Smooth muscle cell (in vitro differentiated cells): ENCODE measurements around the gene FRAS1. TPM values are rescaled to one million over a fixed set of nuclear protein-coding genes. Genes with fewer than 3 reads are reported as not detected.

Experiments
- DNase-seq: peaks from one replicate; lab custom pipeline; 2025; ENCODE audit not compliant: unreplicated experiment; lab: John Stamatoyannopoulos, UW
- H2AFZ ChIP-seq: fragments of 200-600 bp; sonication (generic); 2 replicates; pipeline ENCODE4 v1.6.0; 2016; ENCODE audit warnings: antibody characterized with exemption, low read depth, mild to moderate bottlenecking
- H3F3A ChIP-seq: fragments of 200-600 bp; sonication (generic); 2 replicates; pipeline ENCODE4 v1.6.0; 2017; ENCODE audit warnings: antibody characterized with exemption, low read depth
- H3K27ac ChIP-seq: fragments of 200-600 bp; sonication (generic); 2 replicates; pipeline ENCODE4 v1.5.1; 2016; ENCODE audit warnings: low read depth, mild to moderate bottlenecking
- H3K27me3 ChIP-seq: fragments of 200-600 bp; sonication (generic); 2 replicates; pipeline ENCODE4 v1.6.1; 2016; ENCODE audit warnings: low read depth, mild to moderate bottlenecking
- H3K36me3 ChIP-seq: fragments of 200-600 bp; sonication (generic); 2 replicates; pipeline ENCODE4 v1.5.1; 2016; ENCODE audit warnings: low read depth
- H3K4me1 ChIP-seq: fragments of 200-600 bp; sonication (generic); 2 replicates; pipeline ENCODE4 v1.5.1; 2016; ENCODE audit warnings: low read depth
- H3K4me2 ChIP-seq: fragments of 200-600 bp; sonication (generic); 2 replicates; pipeline ENCODE4 v1.6.0; 2016; ENCODE audit warnings: mild to moderate bottlenecking
- H3K4me3 ChIP-seq: fragments of 200-600 bp; sonication (generic); 2 replicates; pipeline ENCODE4 v1.5.1; 2016; ENCODE audit warnings: mild to moderate bottlenecking
- H3K79me2 ChIP-seq: fragments of 200-600 bp; sonication (generic); 2 replicates; pipeline ENCODE4 v1.6.0; 2016; ENCODE audit warnings: low read depth, mild to moderate bottlenecking
- H3K9ac ChIP-seq: fragments of 200-600 bp; sonication (generic); 2 replicates; pipeline ENCODE4 v1.6.0; 2016; ENCODE audit warnings: low read depth
- H3K9me3 ChIP-seq: fragments of 200-600 bp; sonication (generic); replicated peaks from 2 replicates; pipeline ENCODE4 v1.5.1; 2016; ENCODE audit warnings: low read depth
- H4K20me1 ChIP-seq: fragments of 200-600 bp; sonication (generic); 2 replicates; pipeline ENCODE4 v1.6.0; 2016; ENCODE audit warnings: low read depth
- CTCF ChIP-seq: fragments of 200-600 bp; sonication (generic); IDR thresholded peaks from 2 replicates; pipeline ENCODE4 v1.5.1; 2017; ENCODE audit warnings: borderline replicate concordance, mild to moderate bottlenecking, antibody characterized with exemption; ENCODE audit not compliant: insufficient read depth, poor library complexity, severe bottlenecking
- WGBS: methylation state at CpG from one replicate; pipeline ENCODE4 v1.1.7; 2016; ENCODE audit warnings: low lambda C conversion rate; 5-methylcytosine and 5-hydroxymethylcytosine counted together
- polyA plus RNA-seq: library from polyadenylated mRNA; unstranded; fragments of >200 nt; fragmentation: Nextera tagmentation; extraction: Ambion mirVana; gene quantifications from 2 replicates; pipeline ENCODE4 v1.2.1, GENCODE V29; 2016
- total RNA-seq: library from RNA; depleted of rRNA; stranded (reverse); fragments of >200 nt; gene quantifications from 2 replicates; pipeline ENCODE4 v1.2.3, GENCODE V29; 2014

The FRAS1 gene
- total and polyA plus RNA-seq, 2 experiments from 2014 or later = 0.55 to 8.1 TPM

- Histone ChIP-seq H3K4me2 (no peak overlapping the region), H4K20me1 (no peaks in the 10 kb centered on the region), H3K9ac (no peak overlapping the region), H3K27ac (no peak overlapping the region), H3K4me3 (no peak overlapping the region), H2AFZ (no peak overlapping the region), H3K79me2 (no peaks in the 10 kb centered on the region), H3K27me3 (no peaks in the 10 kb centered on the region), H3F3A (no peaks in the 10 kb centered on the region), H3K4me1 (no peaks in the 10 kb centered on the region), H3K9me3 (no peaks in the 10 kb centered on the region), H3K36me3 (no peaks in the 10 kb centered on the region)
- TF ChIP-seq CTCF = no peak
- WGBS = 83% methylated on average over 4 of the region's 4 CpGs
- no peak for DNase-seq
Measured at GRCh38 chr4:78379040-78379439, 321.9 kb downstream of the FRAS1 start.

GRCh38 chr4:78379991-78380729 lies 323.0 kb downstream of the FRAS1 start:
- no peak overlapping the region for H3K4me3 ChIP-seq
- no peaks in the 10 kb centered on the region for H3K4me1 ChIP-seq
- peak overlapping the region; percentile 35 for H3K4me2 ChIP-seq
- no peaks in the 10 kb centered on the region for H4K20me1 ChIP-seq
- H3K36me3 ChIP-seq = no peaks in the 10 kb centered on the region
- no peaks in the 10 kb centered on the region for H3K27me3 ChIP-seq
- no peaks in the 10 kb centered on the region for H3K79me2 ChIP-seq
- no peaks in the 10 kb centered on the region for H3F3A ChIP-seq
- no peaks in the 10 kb centered on the region for H3K9me3 ChIP-seq
- H3K9ac ChIP-seq = no peak overlapping the region
- 89% methylated on average over 4 of the region's 4 CpGs for WGBS
- DNase-seq = no peak
- H3K27ac ChIP-seq = no peak overlapping the region
- no peak for TF ChIP-seq CTCF
- no peak overlapping the region for H2AFZ ChIP-seq

- H3F3A ChIP-seq = no peaks in the 10 kb centered on the region
- no peak for TF ChIP-seq CTCF
Measured at GRCh38 chr4:78386679-78387078, 329.6 kb downstream of the FRAS1 start.

GRCh38 chr4:78395642-78396041 lies 338.5 kb downstream of the FRAS1 start:
- DNase-seq = no peak
- 92% methylated on average over 1 of the region's 1 CpG for WGBS
- no peak overlapping the region for H2AFZ ChIP-seq

More at GRCh38 chr4:78386679-78387078, 329.6 kb downstream of the FRAS1 start:
- no peaks in the 10 kb centered on the region for H3K9me3 ChIP-seq
- H3K4me3 ChIP-seq = no peak overlapping the region
- no peak overlapping the region for H2AFZ ChIP-seq
- no peak for DNase-seq
- no peaks in the 10 kb centered on the region for H4K20me1 ChIP-seq
- no peaks in the 10 kb centered on the region for H3K79me2 ChIP-seq
- H3K36me3 ChIP-seq = no peaks in the 10 kb centered on the region
- no peaks in the 10 kb centered on the region for H3K27me3 ChIP-seq
- no peak overlapping the region for H3K27ac ChIP-seq
- H3K9ac ChIP-seq = no peak overlapping the region
- H3K4me2 ChIP-seq = no peak overlapping the region
- H3K4me1 ChIP-seq = no peaks in the 10 kb centered on the region

More at GRCh38 chr4:78395642-78396041, 338.5 kb downstream of the FRAS1 start:
- Histone ChIP-seq H3K27ac (no peak overlapping the region), H4K20me1 (no peaks in the 10 kb centered on the region), H3K4me2 (no peak overlapping the region), H3K4me1 (no peaks in the 10 kb centered on the region), H3K9me3 (peaks cover 9% of the 10 kb centered on the region), H3F3A (no peaks in the 10 kb centered on the region), H3K9ac (no peak overlapping the region), H3K4me3 (no peak overlapping the region), H3K36me3 (no peaks in the 10 kb centered on the region), H3K79me2 (no peaks in the 10 kb centered on the region), H3K27me3 (no peaks in the 10 kb centered on the region)
- no peak for TF ChIP-seq CTCF
